Brain microvascular endothelial cell (primary cell): ENCODE data around the gene IL6ST.

ENCODE experiments used
- DNase-seq: peaks from one replicate; pipeline ENCODE4 v3.0.0-alpha.2; 2020
- H3K27ac ChIP-seq: fragments of 250-450 bp; sonication (Bioruptor Pico); 2 replicates; pipeline ENCODE4 v1.5.1; 2020; ENCODE audit warnings: mild to moderate bottlenecking, moderate library complexity
- H3K27me3 ChIP-seq: fragments of 250-450 bp; sonication (Bioruptor Pico); replicated peaks from 2 replicates; pipeline ENCODE4 v1.5.1; 2020; ENCODE audit warnings: mild to moderate bottlenecking
- H3K36me3 ChIP-seq: fragments of 250-450 bp; sonication (Bioruptor Pico); replicated peaks from 2 replicates; pipeline ENCODE4 v1.5.1; 2020; ENCODE audit warnings: mild to moderate bottlenecking
- H3K4me3 ChIP-seq: 2 replicates; pipeline ENCODE4 v1.5.1; 2011; ENCODE audit warnings: low read depth, mild to moderate bottlenecking, control low read depth, low read length, moderate library complexity
- CTCF ChIP-seq: IDR thresholded peaks from 2 replicates; pipeline ENCODE4 v1.5.1; 2011; ENCODE audit warnings: low read depth, mild to moderate bottlenecking, moderate library complexity, low read length, control low read depth, inconsistent platforms; ENCODE audit errors: missing control alignments
- in situ Hi-C: cut with HindIII; loops from 2 replicates; pipeline ENCODE4 v1.10.0; 2017; ENCODE audit warnings: low sequenced_read_pairs, low pct_ligation_motif_present

The IL6ST gene

GRCh38 chr5:55924744-55925143, 70.0 kb downstream of the IL6ST start:
- TF ChIP-seq CTCF = no peak
- H3K27me3 ChIP-seq = no peaks in the 10 kb centered on the region
- in situ Hi-C loops = no loop called here
- no peaks in the 10 kb centered on the region for H3K36me3 ChIP-seq
- no peak overlapping the region for H3K4me3 ChIP-seq
- DNase-seq = no peak
- H3K27ac ChIP-seq = no peak overlapping the region

- Histone ChIP-seq H3K27me3 (no peaks in the 10 kb centered on the region), H3K4me3 (no peak overlapping the region), H3K27ac (no peak overlapping the region), H3K36me3 (no peaks in the 10 kb centered on the region)
- TF ChIP-seq CTCF = no peak
- in situ Hi-C loops = no loop called here
- DNase-seq = no peak
Measured at GRCh38 chr5:55923865-55924500, 70.8 kb downstream of the IL6ST start.

- no peak for DNase-seq
- TF ChIP-seq CTCF = no peak
- in situ Hi-C loops = no loop called here
- Histone ChIP-seq H3K27me3 (no peaks in the 10 kb centered on the region), H3K27ac (peak overlapping the region; percentile 5), H3K36me3 (no peaks in the 10 kb centered on the region), H3K4me3 (peak overlapping the region; percentile 51)
Measured at GRCh38 chr5:55923177-55923771, 71.5 kb downstream of the IL6ST start.

- no peak for TF ChIP-seq CTCF
- H3K4me3 ChIP-seq = no peak overlapping the region
- no peak overlapping the region for H3K27ac ChIP-seq
- no peaks in the 10 kb centered on the region for H3K27me3 ChIP-seq
- in situ Hi-C loops = no loop called here
- no peak for DNase-seq
- H3K36me3 ChIP-seq = no peaks in the 10 kb centered on the region
Measured at GRCh38 chr5:55921617-55922016, 73.1 kb downstream of the IL6ST start.

GRCh38 chr5:55920784-55921183, 74.0 kb downstream of the IL6ST start:
- in situ Hi-C loops = no loop called here
- peak; percentile 23 for DNase-seq
- H3K4me3 ChIP-seq = no peak overlapping the region
- TF ChIP-seq CTCF = peak; percentile 74
- no peaks in the 10 kb centered on the region for H3K36me3 ChIP-seq
- H3K27me3 ChIP-seq = no peaks in the 10 kb centered on the region
- H3K27ac ChIP-seq = no peak overlapping the region

GRCh38 chr5:55919625-55920024, 75.1 kb downstream of the IL6ST start:
- DNase-seq = no peak
- Histone ChIP-seq H3K4me3 (no peak overlapping the region), H3K27me3 (no peaks in the 10 kb centered on the region), H3K27ac (no peak overlapping the region), H3K36me3 (no peaks in the 10 kb centered on the region)
- in situ Hi-C loops = no loop called here
- no peak for TF ChIP-seq CTCF
